Peyer's patch (tissue), 4 donors: ENCODE measurements around the gene BRMS1L.

Experiments
- CTCF ChIP-seq, 6 experiments: fragments of 450-650 bp in 4 of 6; fragments of 200-600 bp in 2 of 6; sonication (generic) in 1 of 6; IDR thresholded peaks; one replicate each; pipeline ENCODE4 v1.5.1; 2017 to 2019; ENCODE audit warnings: antibody characterized with exemption in 6 of 6, mild to moderate bottlenecking in 3 of 6, moderate library complexity in 1 of 6
- POLR2A ChIP-seq, 2 donors: fragments of 450-650 bp; IDR thresholded peaks; one replicate each; pipeline ENCODE4 v1.5.1; 2017; ENCODE audit warnings: antibody characterized with exemption in 2 of 2, mild to moderate bottlenecking in 2 of 2, moderate library complexity in 2 of 2

GRCh38 chr14:35807131-35807961, 18.8 kb upstream of the BRMS1L start:
- TF ChIP-seq CTCF (IDR thresholded peaks at IDR 0.05) (no peak), POLR2A (IDR thresholded peaks at IDR 0.05) (no peak)
